Activated T-helper 1 cell treated with anti-CD3 and anti-CD28 coated beads, Interleukin-12 subunit alpha, Interleukin-12 subunit beta, Interleukin-2, Interleukin-4 antibody, amounts not matched to agents 30 ng/mL and 10 ng/mL and 1 ng/mL, durations not matched to agents 14 hours and 24 hours and 36 hours (primary cell): ENCODE measurements around the gene CACNA1H. TPM values are rescaled to one million over a fixed set of nuclear protein-coding genes. Genes with fewer than 3 reads are reported as not detected.

Experiments used
- DNase-seq: peaks from one replicate; pipeline ENCODE4 v3.0.0; 2021; ENCODE audit warnings: low spot score
- H3K27ac Mint-ChIP-seq: one replicate; pipeline ENCODE4 v1.8.0; 2021; ENCODE audit warnings: mild to moderate bottlenecking, mixed read lengths
- H3K27me3 Mint-ChIP-seq: one replicate; pipeline ENCODE4 v1.8.0; 2022; ENCODE audit warnings: mild to moderate bottlenecking, moderate library complexity, mixed read lengths; ENCODE audit not compliant: insufficient read depth
- H3K36me3 Mint-ChIP-seq: one replicate; pipeline ENCODE4 v1.8.0; 2021; ENCODE audit warnings: low read depth, mixed read lengths
- H3K4me1 Mint-ChIP-seq: one replicate; pipeline ENCODE4 v1.8.0; 2021; ENCODE audit warnings: low read depth, mixed read lengths
- H3K4me3 Mint-ChIP-seq: one replicate; pipeline ENCODE4 v1.8.0; 2021; ENCODE audit warnings: mild to moderate bottlenecking, moderate library complexity, mixed read lengths
- H3K9me3 Mint-ChIP-seq: one replicate; pipeline ENCODE4 v1.8.0; 2021; ENCODE audit warnings: mixed read lengths
- intact Hi-C: fragments of 100-400 bp; cut with micrococcal nuclease; formaldehyde crosslinking; loops from one replicate; pipeline ENCODE4 v1.15.1; 2024
- total RNA-seq: library from RNA; stranded (reverse); gene quantifications from 2 replicates; pipeline ENCODE4 v1.2.3, GENCODE V29; 2022

Gene CACNA1H
- total RNA-seq, 1 donor from 2014 or later, result 0.18 TPM

DNA sequence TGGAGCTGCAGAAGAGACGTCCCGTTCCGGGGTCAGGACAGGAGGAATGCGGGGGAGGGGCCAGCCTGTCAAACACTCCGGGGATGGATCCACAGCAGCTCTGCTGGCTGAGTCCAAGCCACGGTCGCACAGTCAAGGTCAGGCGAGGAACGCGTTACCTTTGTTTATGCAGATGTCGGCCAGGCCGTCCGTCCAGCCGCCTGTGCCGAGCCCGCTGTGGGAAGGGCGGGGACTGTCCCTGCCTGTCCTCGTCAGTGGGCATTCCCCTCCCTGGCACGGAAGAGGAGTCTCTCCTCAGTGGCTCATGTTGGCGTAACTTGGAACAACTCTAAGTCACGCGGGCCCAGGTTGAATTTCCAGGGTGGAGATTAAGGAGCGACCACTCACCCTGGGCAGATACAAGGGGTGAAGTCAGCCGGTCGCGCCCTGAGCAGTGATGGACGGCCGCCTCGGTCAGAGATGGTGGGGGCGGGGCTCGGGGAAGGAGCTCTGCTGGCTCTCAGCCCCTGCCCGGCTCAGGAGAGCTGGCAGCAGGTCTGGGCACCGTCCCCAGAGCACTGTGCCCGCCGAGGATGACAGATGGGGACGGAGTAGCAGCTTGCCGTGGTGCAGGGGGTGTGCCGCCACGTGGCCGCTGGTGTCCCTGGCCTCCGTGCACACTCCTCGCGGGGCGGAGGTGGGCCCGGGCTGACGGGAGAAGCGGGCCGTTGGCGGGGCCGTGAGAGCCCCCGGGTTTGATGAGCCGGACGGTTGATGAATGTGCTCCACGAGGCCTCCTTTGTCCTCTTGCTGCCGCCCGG is 7.3 kb downstream of the CACNA1H start:
- Mint-ChIP-seq H3K4me1 (no peaks in the 10 kb centered on the region), H3K27me3 (peaks cover 2% of the 10 kb centered on the region), H3K9me3 (no peaks in the 10 kb centered on the region), H3K4me3 (no peak overlapping the region), H3K36me3 (no peaks in the 10 kb centered on the region), H3K27ac (no peak overlapping the region)
- intact Hi-C loops, result no loop called here
- no peak for DNase-seq

DNA sequence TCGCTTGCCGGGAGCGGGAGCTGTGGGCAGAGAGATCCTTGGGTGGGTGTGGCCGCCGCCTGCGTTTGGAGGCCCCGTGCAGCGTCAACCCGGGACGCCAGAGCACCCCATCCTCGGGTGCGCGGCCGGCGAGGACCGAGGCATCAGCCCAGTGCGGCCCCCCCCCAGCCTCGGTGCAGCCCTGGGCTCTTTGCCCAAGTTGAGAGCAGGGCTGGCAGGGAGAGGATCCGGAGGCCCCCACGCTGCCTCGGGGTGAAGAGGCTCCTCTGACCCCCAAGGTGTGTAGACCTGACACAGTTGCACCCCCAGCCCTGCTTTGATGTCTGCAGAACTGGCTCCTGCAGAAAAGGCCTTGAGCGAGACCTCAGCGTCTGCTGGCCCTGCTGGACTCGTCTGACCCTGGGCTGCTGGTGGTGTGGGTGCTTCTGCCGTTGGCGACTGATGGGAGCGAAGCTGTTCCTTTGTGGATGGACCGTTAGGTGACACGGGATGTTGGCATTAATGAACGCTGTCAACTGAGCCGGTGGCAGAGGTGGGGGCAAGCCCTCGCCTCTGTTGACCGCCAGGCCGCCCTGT is 8.0 kb downstream of the CACNA1H start:
- intact Hi-C loops, result no loop called here
- Mint-ChIP-seq H3K4me1 (no peaks in the 10 kb centered on the region), H3K9me3 (no peaks in the 10 kb centered on the region), H3K4me3 (no peak overlapping the region), H3K36me3 (no peaks in the 10 kb centered on the region), H3K27ac (no peak overlapping the region), H3K27me3 (no peaks in the 10 kb centered on the region)
- DNase-seq, result no peak

DNA sequence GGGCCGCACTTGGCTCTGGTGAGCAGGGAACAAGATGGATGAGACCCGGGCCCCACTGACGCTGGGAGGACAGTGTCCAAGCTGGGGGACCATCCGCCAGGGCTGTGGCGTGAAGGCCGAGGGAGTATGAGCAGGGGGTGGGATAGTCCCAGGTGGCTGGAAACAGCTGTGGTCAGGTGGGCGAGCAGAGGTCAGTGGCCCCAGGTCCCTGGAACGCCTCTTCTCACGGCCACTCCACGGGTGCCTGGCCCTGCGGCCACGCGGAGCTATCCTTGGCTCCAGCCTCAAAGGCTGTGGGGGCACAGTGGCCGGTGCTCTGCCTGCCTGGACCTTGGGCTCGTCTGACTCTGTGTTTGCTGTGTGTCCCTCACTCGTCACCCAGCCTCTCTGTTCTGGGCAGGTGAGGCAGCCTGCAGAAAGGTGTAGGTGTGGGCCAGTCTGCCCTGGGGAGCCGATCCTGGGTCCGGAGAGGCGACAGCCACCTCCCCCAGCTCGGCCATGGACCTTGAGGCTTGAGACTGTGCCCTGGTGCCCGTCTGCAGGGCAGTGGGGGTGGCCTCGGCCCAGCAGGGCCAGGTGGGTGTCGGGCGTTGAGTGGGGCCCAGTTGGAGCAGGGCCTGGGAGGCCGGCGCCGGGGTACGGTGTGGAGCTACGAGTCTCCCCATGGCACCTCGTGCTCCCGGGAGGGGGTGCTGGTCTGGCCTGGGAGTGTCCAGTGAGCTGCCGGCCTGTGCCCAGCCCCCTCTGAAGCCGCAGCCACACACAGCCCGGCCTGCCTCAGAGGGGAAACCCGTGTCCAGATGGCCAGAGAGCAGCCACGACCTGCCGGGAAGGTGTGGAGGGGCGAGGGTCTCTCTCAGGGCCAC is 10.0 kb downstream of the CACNA1H start:
- H3K27me3 Mint-ChIP-seq, result no peaks in the 10 kb centered on the region
- H3K36me3 Mint-ChIP-seq, result no peaks in the 10 kb centered on the region
- no peak for DNase-seq
- no peak overlapping the region for H3K4me3 Mint-ChIP-seq
- H3K27ac Mint-ChIP-seq, result no peak overlapping the region
- intact Hi-C loops, result no loop called here
- H3K9me3 Mint-ChIP-seq, result no peaks in the 10 kb centered on the region
- H3K4me1 Mint-ChIP-seq, result no peaks in the 10 kb centered on the region

DNA sequence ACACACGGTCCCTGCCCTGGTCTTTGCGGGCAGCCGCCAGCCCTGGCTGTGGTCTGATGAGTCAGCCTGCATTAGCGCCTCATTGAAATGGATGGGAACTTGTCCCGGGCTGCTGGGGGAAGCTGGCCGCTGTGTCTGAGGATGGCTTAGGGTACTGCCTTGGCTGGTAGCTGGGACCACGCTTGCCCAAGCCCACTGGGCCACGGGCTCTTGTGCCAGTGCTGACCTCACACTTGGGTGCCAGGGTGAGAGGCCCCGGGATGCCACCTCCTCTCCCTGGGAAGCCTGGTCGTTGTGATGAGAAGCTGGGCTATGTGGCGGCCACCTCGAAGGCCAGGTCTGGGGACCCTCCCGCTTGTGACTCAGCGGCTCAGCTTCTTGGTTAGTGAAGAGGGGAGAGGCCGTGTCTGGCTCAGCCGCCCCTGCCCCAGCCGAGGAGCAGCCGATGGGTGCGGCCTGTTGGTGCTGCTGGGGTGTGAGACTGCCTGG is 10.7 kb downstream of the CACNA1H start:
- Mint-ChIP-seq H3K9me3 (no peaks in the 10 kb centered on the region), H3K4me3 (no peak overlapping the region), H3K4me1 (no peaks in the 10 kb centered on the region), H3K27me3 (no peaks in the 10 kb centered on the region), H3K27ac (no peak overlapping the region), H3K36me3 (no peaks in the 10 kb centered on the region)
- DNase-seq, result no peak
- intact Hi-C loops, result no loop called here

DNA sequence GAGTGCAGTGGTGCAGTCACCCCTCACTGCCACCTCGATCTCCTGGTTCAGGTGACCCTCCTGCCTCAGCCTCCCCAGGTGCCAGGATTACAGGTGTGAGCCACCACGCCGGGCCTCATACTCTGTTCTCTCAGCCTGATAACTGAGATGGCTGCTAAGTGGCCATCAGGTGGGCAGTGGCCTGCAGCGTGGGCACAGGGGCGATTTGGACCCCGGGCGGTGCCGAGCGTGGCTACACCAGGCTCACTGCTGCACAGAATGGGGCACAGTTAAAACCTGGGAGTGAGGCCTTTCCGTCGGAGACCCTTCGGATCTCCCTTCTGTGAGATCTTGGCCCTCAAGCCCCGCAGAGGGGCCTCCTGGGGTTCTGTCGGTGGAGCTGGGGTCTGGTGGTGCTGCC is 11.5 kb downstream of the CACNA1H start:
- intact Hi-C loops, result no loop called here
- no peaks in the 10 kb centered on the region for H3K36me3 Mint-ChIP-seq
- no peak overlapping the region for H3K27ac Mint-ChIP-seq
- H3K27me3 Mint-ChIP-seq, result no peaks in the 10 kb centered on the region
- no peaks in the 10 kb centered on the region for H3K9me3 Mint-ChIP-seq
- H3K4me1 Mint-ChIP-seq, result no peaks in the 10 kb centered on the region
- no peak for DNase-seq
- no peak overlapping the region for H3K4me3 Mint-ChIP-seq

DNA sequence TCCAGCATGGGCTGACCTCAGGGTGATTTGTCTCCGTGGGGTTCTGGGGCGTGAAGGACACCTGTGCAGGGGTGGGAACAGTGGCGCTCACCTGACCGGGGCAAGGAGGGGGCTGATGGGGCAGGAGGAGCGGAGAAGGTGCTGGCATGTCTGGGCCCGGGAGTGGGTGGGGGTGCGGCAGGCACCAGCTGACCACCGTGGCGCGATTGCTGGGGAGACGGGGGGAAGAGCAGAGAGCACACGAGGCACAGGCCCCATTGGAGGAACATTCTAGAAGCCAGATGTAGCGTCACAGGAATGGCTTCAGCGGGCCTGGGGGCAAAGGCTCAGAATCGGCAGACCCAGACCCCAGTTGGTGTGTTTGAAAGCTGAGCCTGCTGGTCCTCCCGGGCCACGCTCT is 12.1 kb downstream of the CACNA1H start:
- H3K4me3 Mint-ChIP-seq, result no peak overlapping the region
- H3K27ac Mint-ChIP-seq, result no peak overlapping the region
- no peaks in the 10 kb centered on the region for H3K9me3 Mint-ChIP-seq
- no peaks in the 10 kb centered on the region for H3K4me1 Mint-ChIP-seq
- H3K36me3 Mint-ChIP-seq, result no peaks in the 10 kb centered on the region
- H3K27me3 Mint-ChIP-seq, result no peaks in the 10 kb centered on the region
- intact Hi-C loops, result no loop called here
- DNase-seq, result no peak

DNA sequence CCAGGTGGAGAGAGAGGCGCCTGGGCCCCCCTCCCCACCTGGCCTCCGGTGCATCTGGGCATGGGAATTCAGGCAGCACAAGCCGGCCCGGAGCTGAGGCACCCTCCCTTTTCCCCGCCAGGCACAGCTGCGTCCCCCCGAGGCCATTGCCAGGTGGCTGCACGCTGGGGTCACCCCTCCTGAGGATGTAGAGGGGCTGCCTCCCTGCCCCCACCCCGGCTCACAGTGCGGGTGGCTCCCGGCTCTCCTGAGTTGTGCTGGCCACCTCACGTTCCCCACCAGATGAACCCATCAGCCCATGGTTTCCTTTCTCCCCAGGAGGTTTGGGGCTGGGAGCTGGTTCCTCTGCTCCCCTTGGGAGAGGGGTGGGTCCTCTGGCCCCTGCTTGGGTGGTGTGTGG is 12.6 kb downstream of the CACNA1H start:
- Mint-ChIP-seq H3K9me3 (no peaks in the 10 kb centered on the region), H3K4me3 (no peak overlapping the region), H3K27ac (no peak overlapping the region), H3K27me3 (no peaks in the 10 kb centered on the region), H3K4me1 (no peaks in the 10 kb centered on the region), H3K36me3 (no peaks in the 10 kb centered on the region)
- DNase-seq, result no peak
- intact Hi-C loops, result no loop called here

DNA sequence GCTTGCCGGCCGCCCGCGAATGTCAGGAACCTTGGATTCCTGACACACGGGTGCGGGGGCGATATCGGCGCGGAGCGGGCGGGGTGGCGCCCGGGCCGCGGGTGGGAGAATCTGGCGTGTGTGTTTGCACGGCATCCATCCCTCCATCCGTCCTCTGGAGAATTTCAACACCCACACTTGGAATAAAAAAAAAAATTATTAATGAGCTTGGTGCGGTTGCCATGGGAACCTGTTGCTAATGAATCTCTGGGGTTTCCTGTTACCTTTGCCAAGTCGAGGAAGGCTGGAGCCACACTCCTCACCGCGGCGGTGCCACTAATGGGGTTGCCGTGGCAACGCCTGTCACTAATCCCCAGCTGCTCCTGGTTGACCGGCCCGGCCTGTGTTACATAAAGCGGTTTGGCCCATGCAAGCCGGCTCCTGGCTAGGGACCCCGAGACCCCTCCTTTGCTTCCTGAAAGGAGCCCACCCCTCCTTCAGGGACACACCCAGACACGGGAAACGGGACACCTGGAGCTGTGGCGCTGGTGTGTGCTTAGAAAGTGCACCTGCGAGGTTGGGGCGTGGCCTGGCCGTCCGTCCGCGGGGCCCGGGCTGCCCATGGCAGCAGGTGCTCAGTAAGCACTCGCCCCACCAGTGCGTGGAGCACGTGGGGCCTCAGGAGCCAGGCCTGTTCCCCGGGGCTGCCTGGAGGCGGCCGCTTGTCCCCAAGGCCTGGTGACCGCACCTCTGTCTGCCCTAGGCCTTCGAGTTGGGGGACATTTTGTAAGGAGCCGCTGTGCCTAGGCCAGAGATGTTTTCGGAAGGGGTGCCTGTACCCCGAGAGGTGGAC is 14.6 kb downstream of the CACNA1H start:
- Mint-ChIP-seq H3K36me3 (no peaks in the 10 kb centered on the region), H3K4me3 (no peak overlapping the region), H3K9me3 (no peaks in the 10 kb centered on the region), H3K27me3 (no peaks in the 10 kb centered on the region), H3K4me1 (no peaks in the 10 kb centered on the region), H3K27ac (no peak overlapping the region)
- intact Hi-C loops, result no loop called here
- no peak for DNase-seq

DNA sequence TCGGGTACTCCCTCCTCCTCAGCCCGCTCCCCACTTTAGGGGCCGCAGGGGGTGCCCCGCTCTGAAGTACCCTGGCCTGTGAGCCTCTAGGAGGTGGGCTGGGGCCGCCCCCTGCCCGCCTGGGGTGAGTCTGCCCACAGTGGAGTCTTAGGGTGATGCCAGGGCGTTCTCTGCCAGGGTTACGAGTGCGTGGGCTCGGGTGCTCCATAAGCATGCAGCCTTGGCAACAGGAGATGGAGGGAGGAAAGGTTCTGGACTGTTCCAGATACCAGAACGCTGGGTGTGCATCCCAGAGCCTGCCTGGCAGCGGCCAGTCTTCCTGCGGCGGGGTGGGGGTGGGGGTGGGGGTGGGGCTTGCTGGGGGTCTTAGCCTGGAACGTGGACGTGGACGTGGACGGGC is 15.9 kb downstream of the CACNA1H start:
- no peaks in the 10 kb centered on the region for H3K4me1 Mint-ChIP-seq
- H3K9me3 Mint-ChIP-seq, result no peaks in the 10 kb centered on the region

DNA sequence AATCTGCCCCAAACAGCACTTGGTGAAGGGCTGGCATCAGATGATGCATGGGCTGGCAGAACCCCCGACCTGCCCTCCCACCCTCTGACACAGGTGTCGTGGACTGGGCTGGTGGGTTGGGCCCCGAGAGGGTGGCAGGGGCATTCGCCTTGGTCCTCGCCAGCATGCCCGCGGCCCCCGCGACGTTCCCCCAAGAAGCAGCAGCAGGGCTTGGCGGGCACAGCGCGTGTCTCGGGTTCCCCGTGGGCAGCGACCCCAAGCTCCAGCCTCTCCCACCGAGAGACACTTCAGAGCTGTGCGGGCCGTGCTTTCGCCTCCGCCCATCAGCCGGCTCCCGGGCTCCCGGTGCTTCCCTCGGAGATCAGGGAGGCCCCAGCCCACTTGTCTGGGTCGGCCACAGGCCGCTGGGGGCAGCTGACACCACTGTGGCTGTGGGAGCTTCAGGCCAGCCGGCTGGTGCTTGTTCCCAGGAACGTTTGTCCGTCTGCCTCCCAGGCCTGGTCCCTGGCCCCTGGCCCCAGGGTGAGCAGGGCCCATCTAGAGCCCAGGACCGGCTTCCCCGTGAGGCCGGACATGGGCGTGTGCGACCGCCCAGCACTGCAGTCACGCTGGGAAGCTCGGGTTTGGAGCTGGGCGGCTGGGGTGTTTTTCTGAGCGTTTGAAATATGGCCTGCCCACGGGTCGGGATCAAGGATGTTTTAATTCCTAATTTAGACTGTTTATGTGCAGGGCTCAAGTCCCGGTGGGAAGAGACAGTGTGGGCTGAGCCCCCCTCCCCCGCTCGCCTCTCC is 16.6 kb downstream of the CACNA1H start:
- H3K36me3 Mint-ChIP-seq, result no peaks in the 10 kb centered on the region
- no peaks in the 10 kb centered on the region for H3K27me3 Mint-ChIP-seq
- no peaks in the 10 kb centered on the region for H3K9me3 Mint-ChIP-seq
- no peak overlapping the region for H3K27ac Mint-ChIP-seq
- no peak for DNase-seq
- H3K4me3 Mint-ChIP-seq, result no peak overlapping the region
- intact Hi-C loops, result no loop called here
- H3K4me1 Mint-ChIP-seq, result no peaks in the 10 kb centered on the region

More for the DNA sequence above, 15.9 kb downstream of the CACNA1H start:
- H3K36me3 Mint-ChIP-seq, result no peaks in the 10 kb centered on the region
- no peaks in the 10 kb centered on the region for H3K27me3 Mint-ChIP-seq
- no peak for DNase-seq
- no peak overlapping the region for H3K27ac Mint-ChIP-seq
- H3K4me3 Mint-ChIP-seq, result no peak overlapping the region
- intact Hi-C loops, result no loop called here

DNA sequence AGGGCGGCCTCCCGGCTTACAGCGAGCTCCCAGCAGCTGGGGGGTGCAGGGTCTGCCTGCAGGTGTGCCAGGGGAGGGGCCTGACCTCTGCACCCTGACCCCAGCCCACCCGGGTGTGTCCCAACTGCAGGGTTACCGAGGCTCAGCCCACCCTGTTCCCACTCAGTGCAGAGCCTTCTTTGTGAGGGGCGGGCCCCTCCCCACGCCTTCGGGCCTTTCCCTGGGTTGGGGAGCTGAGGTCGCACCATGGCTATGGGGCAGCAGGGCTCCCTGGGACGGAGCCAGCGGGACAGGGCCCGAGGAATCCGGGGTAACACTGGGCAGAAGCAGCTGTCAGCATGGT is 17.1 kb downstream of the CACNA1H start:
- no peaks in the 10 kb centered on the region for H3K27me3 Mint-ChIP-seq
- no peaks in the 10 kb centered on the region for H3K9me3 Mint-ChIP-seq
- no peaks in the 10 kb centered on the region for H3K4me1 Mint-ChIP-seq
- H3K27ac Mint-ChIP-seq, result no peak overlapping the region
- no peaks in the 10 kb centered on the region for H3K36me3 Mint-ChIP-seq
- H3K4me3 Mint-ChIP-seq, result no peak overlapping the region
- no peak for DNase-seq
- intact Hi-C loops, result no loop called here

DNA sequence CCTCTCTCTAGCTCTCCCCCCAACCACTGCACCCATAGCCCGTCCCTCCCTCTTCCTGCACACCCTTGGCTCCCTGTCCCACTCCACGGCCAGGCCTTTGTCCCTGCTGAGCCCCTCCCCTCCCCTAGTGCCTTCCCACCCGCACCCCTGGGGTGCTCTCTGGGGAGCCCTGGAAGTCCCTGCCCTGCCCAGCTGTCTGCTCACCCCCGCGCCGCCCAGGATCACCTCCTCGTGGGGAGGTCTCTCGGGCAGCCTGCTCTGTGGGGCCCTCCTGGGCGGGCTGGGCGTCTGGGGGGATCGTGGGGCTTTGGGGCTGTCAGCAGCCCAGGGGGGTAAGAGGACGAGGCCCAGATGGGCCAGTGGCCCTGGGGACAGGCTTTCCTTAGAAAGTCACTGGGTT is 18.1 kb downstream of the CACNA1H start:
- Mint-ChIP-seq H3K27me3 (no peaks in the 10 kb centered on the region), H3K27ac (no peak overlapping the region), H3K9me3 (no peaks in the 10 kb centered on the region), H3K4me1 (no peaks in the 10 kb centered on the region), H3K4me3 (no peak overlapping the region), H3K36me3 (no peaks in the 10 kb centered on the region)
- DNase-seq, result no peak
- intact Hi-C loops, result no loop called here
